Measurements from ENCODE around the gene EPOP. TPM values are rescaled to one million over a fixed set of nuclear protein-coding genes. Genes with fewer than 3 reads are reported as not detected.

Gene EPOP
- total and polyA plus RNA-seq, 2 donors (not counting 3 experiments of a cell fraction or from before 2014, with no cell fraction given), result 0.43 to 2.9 TPM

DNA sequence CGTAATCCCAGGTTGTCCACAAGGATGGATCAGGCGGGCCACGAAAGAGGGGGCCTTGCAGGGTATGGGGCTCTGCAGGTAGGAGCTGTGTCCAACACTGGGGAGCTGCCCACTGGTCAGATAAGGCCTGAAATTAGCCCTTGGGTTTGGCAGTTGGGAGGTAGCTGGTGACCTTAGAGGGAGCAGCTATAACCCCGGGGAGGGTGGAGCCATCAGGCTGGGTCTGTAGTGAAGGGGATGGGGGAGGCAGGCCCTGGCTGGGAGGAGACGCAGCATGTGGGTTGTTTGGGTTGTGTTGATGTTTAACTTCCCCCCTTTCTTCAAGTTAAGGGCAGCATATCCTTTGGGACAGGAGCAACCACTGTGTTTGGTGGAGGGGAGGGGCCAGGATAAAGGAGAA, 36.2 kb upstream of the EPOP start:
- TF ChIP-seq MYC (IDR thresholded peaks at IDR 0.05; ENCODE audit: low read depth, low read length), result no peak
- TF ChIP-seq EZH2 (IDR thresholded peaks at IDR 0.05; ENCODE audit: borderline replicate concordance, low read depth, low read length, severe bottlenecking), result no peak
- TF ChIP-seq, protein P1, sequence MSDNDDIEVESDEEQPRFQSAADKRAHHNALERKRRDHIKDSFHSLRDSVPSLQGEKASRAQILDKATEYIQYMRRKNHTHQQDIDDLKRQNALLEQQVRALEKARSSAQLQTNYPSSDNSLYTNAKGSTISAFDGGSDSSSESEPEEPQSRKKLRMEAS (IDR thresholded peaks at IDR 0.05; ENCODE audit: insufficient read depth, insufficient read length), result no peak
- POLR2A ChIA-PET, result no interaction called here
- no peaks in the 10 kb centered on the region for H3K9me1 ChIP-seq (replicated peaks; ENCODE audit: control insufficient read depth, extremely low read depth, insufficient read depth, low read length)
- FAIRE-seq (no peak), DNase-seq (ENCODE audit: low read depth, low spot score) (no peak)
- no peak overlapping the region for H3K9ac ChIP-seq (replicated peaks; ENCODE audit: extremely low read depth, insufficient read depth, low read length)
- H3K27ac ChIP-seq (ENCODE audit: insufficient read depth, low read depth, low read length), result no peak overlapping the region
- H3K79me2 ChIP-seq (ENCODE audit: control insufficient read depth, insufficient read depth, low read length), result peaks cover 13% of the 10 kb centered on the region
- CTCF ChIA-PET, result interaction anchor here (0.6 to 2.1 kb wide), 4 partner anchors 11 to 35 kb away, joined by 3 to 10 read pairs (median 6); no protein-coding TSS in a partner anchor
- peaks cover 0 to 30% of the 10 kb centered on the region in 2 experiments for H3K36me3 ChIP-seq (ENCODE audit: control insufficient read depth in 2 of 2, extremely low read depth in 1 of 2, insufficient read depth in 2 of 2, low read length in 2 of 2)
- intact Hi-C loops (cut with micrococcal nuclease), result no loop called here
- H3K4me1 ChIP-seq (ENCODE audit: control insufficient read depth, extremely low read depth, insufficient read depth, low read length), result peaks cover 12% of the 10 kb centered on the region
- H2AFZ ChIP-seq (ENCODE audit: low read depth, low read length), result no peak overlapping the region
- no peaks in the 10 kb centered on the region for H3K9me3 ChIP-seq (replicated peaks; ENCODE audit: control insufficient read depth, insufficient read depth, low read length)
- BruUV-seq (replicated peaks), result no TSS peak
- H4K20me1 ChIP-seq (replicated peaks; ENCODE audit: control insufficient read depth, extremely low read depth, insufficient read depth, low read length), result no peaks in the 10 kb centered on the region
- no peak overlapping the region for H3K4me2 ChIP-seq (ENCODE audit: insufficient read depth, low read length)
- H3K4me3 ChIP-seq (replicated peaks in 1 of 3; ENCODE audit: insufficient read depth in 1 of 3, low read depth in 1 of 3, low read length in 3 of 3), result no peak overlapping the region
- no peaks in the 10 kb centered on the region for H3K27me3 ChIP-seq (ENCODE audit: control insufficient read depth in 2 of 2, insufficient read depth in 2 of 2, low read length in 2 of 2)
- dilution Hi-C loops (cut with MboI; ENCODE audit: extremely low pct_ligation_motif_present, low sequenced_read_pairs), result no loop called here

DNA sequence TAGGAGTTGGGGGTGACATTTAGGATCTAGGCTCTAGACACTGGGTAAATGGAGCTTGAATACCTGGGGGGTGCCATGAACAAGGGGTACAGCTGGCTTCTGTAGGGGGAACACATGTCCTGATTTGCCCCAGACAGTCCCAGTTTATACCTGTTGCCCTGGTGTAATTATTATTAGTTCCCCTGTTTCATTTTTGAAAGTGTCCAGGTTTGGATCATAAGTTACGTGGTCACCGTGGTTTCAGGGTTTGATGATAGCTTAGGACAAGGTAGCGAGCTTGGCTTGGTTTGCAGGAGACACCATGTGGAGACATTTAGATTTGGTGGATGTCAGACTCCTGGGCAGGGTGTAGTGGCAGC, 35.8 kb upstream of the EPOP start:
- dilution Hi-C loops (cut with MboI; ENCODE audit: extremely low pct_ligation_motif_present, low sequenced_read_pairs), result no loop called here

More for the DNA sequence above, 35.8 kb upstream of the EPOP start:
- Histone ChIP-seq H3K36me3 (ENCODE audit: control insufficient read depth in 2 of 2, extremely low read depth in 1 of 2, insufficient read depth in 2 of 2, low read length in 2 of 2) (peaks cover 0 to 30% of the 10 kb centered on the region in 2 experiments), H3K9me1 (replicated peaks; ENCODE audit: control insufficient read depth, extremely low read depth, insufficient read depth, low read length) (no peaks in the 10 kb centered on the region), H3K4me3 (replicated peaks in 1 of 3; ENCODE audit: insufficient read depth in 1 of 3, low read depth in 1 of 3, low read length in 3 of 3) (no peak overlapping the region), H3K9me3 (replicated peaks; ENCODE audit: control insufficient read depth, insufficient read depth, low read length) (no peaks in the 10 kb centered on the region), H3K27ac (ENCODE audit: insufficient read depth, low read depth, low read length) (no peak overlapping the region), H3K9ac (replicated peaks; ENCODE audit: extremely low read depth, insufficient read depth, low read length) (no peak overlapping the region), H3K4me1 (ENCODE audit: control insufficient read depth, extremely low read depth, insufficient read depth, low read length) (peaks cover 12% of the 10 kb centered on the region), H4K20me1 (replicated peaks; ENCODE audit: control insufficient read depth, extremely low read depth, insufficient read depth, low read length) (no peaks in the 10 kb centered on the region), H3K79me2 (ENCODE audit: control insufficient read depth, insufficient read depth, low read length) (peaks cover 16% of the 10 kb centered on the region), H3K4me2 (ENCODE audit: insufficient read depth, low read length) (no peak overlapping the region), H3K27me3 (ENCODE audit: control insufficient read depth in 2 of 2, insufficient read depth in 2 of 2, low read length in 2 of 2) (no peaks in the 10 kb centered on the region), H2AFZ (ENCODE audit: low read depth, low read length) (no peak overlapping the region)
- no TSS peak for BruUV-seq (replicated peaks)
- ChIA-PET CTCF (interaction anchor here (0.6 to 2.1 kb wide), 5 partner anchors 12 to 34 kb away, joined by 3 to 10 read pairs (median 3); no protein-coding TSS in a partner anchor), POLR2A (no interaction called here)
- DNase-seq (ENCODE audit: low read depth, low spot score), result no peak
- intact Hi-C loops (cut with micrococcal nuclease), result no loop called here
- FAIRE-seq, result no peak
- TF ChIP-seq GATA2 (IDR thresholded peaks at IDR 0.05; ENCODE audit: insufficient read depth, insufficient read length, low read depth, low read length), result no peak
- TF ChIP-seq, protein P2, sequence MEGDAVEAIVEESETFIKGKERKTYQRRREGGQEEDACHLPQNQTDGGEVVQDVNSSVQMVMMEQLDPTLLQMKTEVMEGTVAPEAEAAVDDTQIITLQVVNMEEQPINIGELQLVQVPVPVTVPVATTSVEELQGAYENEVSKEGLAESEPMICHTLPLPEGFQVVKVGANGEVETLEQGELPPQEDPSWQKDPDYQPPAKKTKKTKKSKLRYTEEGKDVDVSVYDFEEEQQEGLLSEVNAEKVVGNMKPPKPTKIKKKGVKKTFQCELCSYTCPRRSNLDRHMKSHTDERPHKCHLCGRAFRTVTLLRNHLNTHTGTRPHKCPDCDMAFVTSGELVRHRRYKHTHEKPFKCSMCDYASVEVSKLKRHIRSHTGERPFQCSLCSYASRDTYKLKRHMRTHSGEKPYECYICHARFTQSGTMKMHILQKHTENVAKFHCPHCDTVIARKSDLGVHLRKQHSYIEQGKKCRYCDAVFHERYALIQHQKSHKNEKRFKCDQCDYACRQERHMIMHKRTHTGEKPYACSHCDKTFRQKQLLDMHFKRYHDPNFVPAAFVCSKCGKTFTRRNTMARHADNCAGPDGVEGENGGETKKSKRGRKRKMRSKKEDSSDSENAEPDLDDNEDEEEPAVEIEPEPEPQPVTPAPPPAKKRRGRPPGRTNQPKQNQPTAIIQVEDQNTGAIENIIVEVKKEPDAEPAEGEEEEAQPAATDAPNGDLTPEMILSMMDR (IDR thresholded peaks at IDR 0.05; ENCODE audit: extremely low read depth in 1 of 2, insufficient read depth in 1 of 2, low read depth in 1 of 2, low read length in 2 of 2), result no peak
- no peak for TF ChIP-seq POLR2A (IDR thresholded peaks at IDR 0.05; ENCODE audit: low read depth, low read length)
- no peak for TF ChIP-seq FOS (IDR thresholded peaks at IDR 0.05; ENCODE audit: borderline replicate concordance, insufficient read depth, low read length)
- no peak for TF ChIP-seq MYC (IDR thresholded peaks at IDR 0.05; ENCODE audit: low read depth, low read length)
- no peak for TF ChIP-seq JUN (IDR thresholded peaks at IDR 0.05; ENCODE audit: borderline replicate concordance, insufficient read depth, insufficient read length, low read depth)
- TF ChIP-seq, protein P1 (IDR thresholded peaks at IDR 0.05; ENCODE audit: insufficient read depth, insufficient read length), result no peak
- no peak for TF ChIP-seq POLR2AphosphoS5 (IDR thresholded peaks at IDR 0.05; ENCODE audit: insufficient read depth, low read depth, low read length)
- no peak for TF ChIP-seq EZH2 (IDR thresholded peaks at IDR 0.05; ENCODE audit: borderline replicate concordance, low read depth, low read length, severe bottlenecking)

All from endothelial cell of umbilical vein (primary cell).